Transverse colon (tissue), 4 donors: ENCODE measurements around the gene CPA1. TPM values are rescaled to one million over a fixed set of nuclear protein-coding genes. Genes with fewer than 3 reads are reported as not detected.

Experiments used
- DNase-seq: peaks from one replicate; pipeline ENCODE4 v3.0.0-alpha.2; 2019
- H3K27ac ChIP-seq, 4 donors: fragments of 200-600 bp; sonication (generic); 2 replicates each; pipeline ENCODE4 v1.5.1; 2016 to 2018; ENCODE audit warnings: inconsistent platforms in 4 of 4
- H3K27me3 ChIP-seq: fragments of 200-600 bp; sonication (generic); 2 replicates; pipeline ENCODE4 v1.5.1; 2017; ENCODE audit warnings: inconsistent platforms
- H3K36me3 ChIP-seq, 4 donors: fragments of 200-600 bp; sonication (generic); 2 replicates each; pipeline ENCODE4 v1.5.1; 2017 to 2019; ENCODE audit warnings: inconsistent platforms in 4 of 4
- H3K4me1 ChIP-seq, 4 donors: fragments of 200-600 bp; sonication (generic); 2 replicates each; pipeline ENCODE4 v1.5.1; 2017 to 2020; ENCODE audit warnings: inconsistent platforms in 4 of 4
- H3K4me3 ChIP-seq, 4 donors: fragments of 200-600 bp; sonication (generic); 1 replicate in 1 of 4; 2 replicates in 3 of 4; pipeline versions ENCODE4 v1.5.1 to v1.6.1; 2017 to 2019; ENCODE audit warnings: inconsistent platforms in 4 of 4
- H3K9me3 ChIP-seq, 2 donors: fragments of 200-600 bp; sonication (generic); 2 replicates each; pipeline ENCODE4 v1.5.1; 2017 to 2019; ENCODE audit warnings: inconsistent platforms in 2 of 2
- CTCF ChIP-seq, 5 experiments: fragments of 200-600 bp in 3 of 5; fragments of 450-650 bp in 2 of 5; sonication (generic) in 3 of 5; IDR thresholded peaks; 1 replicate in 2 of 5; 2 replicates in 3 of 5; pipeline ENCODE4 v1.5.1; 2016 to 2017; ENCODE audit warnings: antibody characterized with exemption in 5 of 5, inconsistent platforms in 3 of 5, mild to moderate bottlenecking in 2 of 5, moderate library complexity in 1 of 5
- EP300 ChIP-seq: sonication (generic); formaldehyde crosslinking; IDR thresholded peaks from one replicate; pipeline ENCODE4 v1.6.1; 2017; ENCODE audit warnings: antibody characterized with exemption, low read depth
- POLR2A ChIP-seq: fragments of 450-650 bp; IDR thresholded peaks from one replicate; pipeline ENCODE4 v1.6.1; 2016; ENCODE audit warnings: antibody characterized with exemption, mild to moderate bottlenecking, moderate library complexity
- POLR2AphosphoS5 ChIP-seq, 3 donors: sonication (generic); formaldehyde crosslinking; IDR thresholded peaks; one replicate each; pipeline ENCODE4 v1.6.1; 2016; ENCODE audit warnings: antibody characterized with exemption in 3 of 3
- WGBS, 2 donors: methylation state at CpG; one replicate each; pipeline ENCODE4 v1.1.5; 2018; ENCODE audit warnings: low coverage in 1 of 2; 5-methylcytosine and 5-hydroxymethylcytosine counted together
- in situ Hi-C, 4 donors: fragments of 200-750 bp; cut with MboI; loops; one replicate each; pipeline versions ENCODE4 v1.15.0 to v1.15.1; 2017; ENCODE audit warnings: low sequenced_read_pairs in 3 of 4, low pct_ligation_motif_present in 1 of 4, low pct_unique_long_range_greater_than_20kb in 1 of 4
- intact Hi-C: fragments of 100-400 bp; cut with DNase I; formaldehyde crosslinking; loops from one replicate; pipeline ENCODE4 v1.15.1; 2023; ENCODE audit warnings: low total_unique reads
- total RNA-seq, 4 donors: library from RNA; depleted of rRNA; stranded (reverse); fragments of >200 nt; gene quantifications; one replicate each; pipeline ENCODE4 v1.1.0, GENCODE V29; 2016

The CPA1 gene
- total RNA-seq, 4 donors from 2014 or later = not detected

DNA sequence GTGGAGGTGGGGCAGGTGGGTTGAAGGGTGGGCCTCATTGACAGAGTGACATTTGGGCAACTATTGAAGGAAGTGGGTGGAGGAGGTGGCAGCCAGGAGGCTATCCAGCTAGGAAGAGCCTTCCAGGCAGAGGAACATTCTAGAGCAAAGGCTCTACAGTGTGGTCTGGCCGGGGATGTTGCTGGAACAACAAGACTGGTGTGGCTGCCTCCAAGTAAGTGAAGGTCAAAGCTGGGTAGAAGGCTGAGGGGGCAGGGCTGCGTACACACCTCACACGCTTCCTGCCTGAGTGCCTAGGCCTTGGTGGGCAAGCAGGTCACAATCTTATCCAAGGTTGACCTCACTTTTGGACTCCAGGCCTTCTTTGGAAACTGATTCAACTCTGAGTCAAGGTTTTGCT lies 6.6 kb downstream of the CPA1 start:
- Histone ChIP-seq H3K9me3 (no peaks in the 10 kb centered on the region), H3K4me1 (no peaks in the 10 kb centered on the region), H3K4me3 (no peak overlapping the region), H3K36me3 (no peaks in the 10 kb centered on the region), H3K27me3 (no peaks in the 10 kb centered on the region), H3K27ac (no peak overlapping the region)
- intact Hi-C loops (no loop called here), in situ Hi-C loops (no loop called here)
- WGBS, 2 donors = 88% methylated on average over 3 of the region's 3 CpGs; no CpG with 5 or more reads in 1 of the 2 donors
- DNase-seq = no peak
- no peak for TF ChIP-seq EP300

- no peak for DNase-seq
- Histone ChIP-seq H3K4me3 (no peak overlapping the region), H3K9me3 (no peaks in the 10 kb centered on the region), H3K4me1 (no peaks in the 10 kb centered on the region), H3K27me3 (no peaks in the 10 kb centered on the region), H3K36me3 (no peaks in the 10 kb centered on the region), H3K27ac (no peak overlapping the region)
- TF ChIP-seq EP300 (no peak), CTCF (IDR thresholded peaks at IDR 0.05) (no peak), POLR2A (no peak), POLR2AphosphoS5 (IDR thresholded peaks at IDR 0.05) (no peak)
- 60 to 83% methylated on average over 1 to 3 of the region's 3 CpGs for WGBS, 2 donors
- in situ Hi-C loops = no loop called here
- intact Hi-C loops = no loop called here
Measured at GRCh38 chr7:130387306-130387627, 7.0 kb downstream of the CPA1 start.

- H3K9me3 ChIP-seq = no peaks in the 10 kb centered on the region
- WGBS, 2 donors = 60 to 86% methylated on average over 2 to 12 of the region's 12 CpGs
- in situ Hi-C loops = no loop called here
- H3K27me3 ChIP-seq = no peaks in the 10 kb centered on the region
- no peak for DNase-seq
- H3K4me3 ChIP-seq = no peak overlapping the region
- H3K27ac ChIP-seq = no peak overlapping the region
- H3K36me3 ChIP-seq = no peaks in the 10 kb centered on the region
- no peaks in the 10 kb centered on the region for H3K4me1 ChIP-seq
- intact Hi-C loops = no loop called here
- TF ChIP-seq POLR2AphosphoS5 (IDR thresholded peaks at IDR 0.05) (no peak), POLR2A (no peak), EP300 (no peak), CTCF (IDR thresholded peaks at IDR 0.05) (no peak)
Measured at GRCh38 chr7:130387628-130388403, 7.5 kb downstream of the CPA1 start.

GRCh38 chr7:130388671-130389070 lies 8.4 kb downstream of the CPA1 start:
- intact Hi-C loops (no loop called here), in situ Hi-C loops (no loop called here)
- no peak for TF ChIP-seq POLR2AphosphoS5 (IDR thresholded peaks at IDR 0.05)
- no peak for TF ChIP-seq POLR2A
- no peak for TF ChIP-seq EP300
- TF ChIP-seq CTCF (IDR thresholded peaks at IDR 0.05) = no peak
- no peak for DNase-seq
- WGBS, 2 donors = 69 to 100% methylated on average over 2 of the region's 2 CpGs
- no peak overlapping the region for H3K4me3 ChIP-seq
- H3K36me3 ChIP-seq = no peaks in the 10 kb centered on the region
- no peak overlapping the region for H3K27ac ChIP-seq
- peaks cover 0 to 4% (median 0%) of the 10 kb centered on the region in 4 donors for H3K4me1 ChIP-seq
- H3K27me3 ChIP-seq = no peaks in the 10 kb centered on the region
- H3K9me3 ChIP-seq = no peaks in the 10 kb centered on the region

GRCh38 chr7:130390486-130390885 lies 10.2 kb downstream of the CPA1 start:
- TF ChIP-seq EP300 (no peak), POLR2AphosphoS5 (IDR thresholded peaks at IDR 0.05) (no peak), CTCF (IDR thresholded peaks at IDR 0.05) (no peak), POLR2A (no peak)
- WGBS, 2 donors = 80 to 100% methylated on average over 1 of the region's 1 CpG
- no peak for DNase-seq
- Histone ChIP-seq H3K36me3 (no peaks in the 10 kb centered on the region), H3K27me3 (no peaks in the 10 kb centered on the region), H3K4me3 (no peak overlapping the region), H3K4me1 (peaks cover 0 to 5% (median 0%) of the 10 kb centered on the region in 4 donors), H3K9me3 (no peaks in the 10 kb centered on the region), H3K27ac (no peak overlapping the region)
- in situ Hi-C loops (no loop called here), intact Hi-C loops (no loop called here)
